ENCODE measurements around the gene ARFGEF3.
"Not testable (repeated sequence)": the region's sequence is repeated elsewhere in the genome, so short reads cannot be mapped to it uniquely, and the experiment has no call there.

The ARFGEF3 gene

GRCh38 chr6:138161338-138162110, at the start of gene ARFGEF3:
Gene ARFGEF3 (plus strand): TSS chr6:138161939. CDS start chr6:138162087, 148 bp downstream.
- H3K4me3 ChIP-seq: peak within 1 kb of the TSS; percentile 74
- TF ChIP-seq CTCF (IDR thresholded peaks at IDR 0.05): no peak
- DNase-seq (ENCODE audit: low spot score): no peak
- no peak within 1 kb of the TSS for H3K27ac ChIP-seq

GRCh38 chr6:138113588-138114210, 48.0 kb upstream of the ARFGEF3 start:
- Histone ChIP-seq H3K4me3 (no peak overlapping the region), H3K27ac (no peak overlapping the region)
- DNase-seq (ENCODE audit: low spot score): no peak
- TF ChIP-seq CTCF (IDR thresholded peaks at IDR 0.05): no peak

DNA sequence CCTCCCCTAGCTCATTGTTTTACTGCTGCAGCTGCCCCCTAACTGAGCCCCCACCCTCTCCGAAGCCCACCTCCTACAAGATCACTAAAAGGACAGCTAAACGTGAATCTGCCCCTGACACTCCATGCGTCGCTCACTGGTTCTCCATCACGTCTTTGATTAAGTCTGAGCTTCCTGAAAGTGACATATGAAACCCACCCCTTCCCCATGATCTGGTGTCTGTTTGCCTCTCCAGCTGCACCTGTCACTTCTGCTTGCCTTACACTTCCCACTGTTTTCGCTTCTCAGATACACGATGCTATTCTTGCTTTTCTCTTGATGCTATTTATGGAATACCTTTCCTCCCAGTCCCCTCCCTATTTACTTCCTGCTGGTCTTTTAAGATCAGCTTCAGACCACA, 46.5 kb upstream of the ARFGEF3 start:
- Histone ChIP-seq H3K27ac (no peak overlapping the region), H3K4me3 (no peak overlapping the region)
- no peak for DNase-seq (ENCODE audit: low spot score)
- no peak for TF ChIP-seq CTCF (IDR thresholded peaks at IDR 0.05)

- DNase-seq (ENCODE audit: low spot score): no peak
- TF ChIP-seq CTCF (IDR thresholded peaks at IDR 0.05): peak; percentile 67
- H3K27ac ChIP-seq: no peak overlapping the region
Observed at GRCh38 chr6:138115877-138116660, 45.7 kb upstream of the ARFGEF3 start.

GRCh38 chr6:138116661-138116999, 45.1 kb upstream of the ARFGEF3 start:
- TF ChIP-seq CTCF (IDR thresholded peaks at IDR 0.05): no peak
- H3K4me3 ChIP-seq: no peak overlapping the region
- no peak overlapping the region for H3K27ac ChIP-seq
- DNase-seq (ENCODE audit: low spot score): no peak

More at GRCh38 chr6:138115877-138116660, 45.7 kb upstream of the ARFGEF3 start:
- H3K4me3 ChIP-seq: no peak overlapping the region

- no peak for TF ChIP-seq CTCF (IDR thresholded peaks at IDR 0.05)
- Histone ChIP-seq H3K27ac (no peak overlapping the region), H3K4me3 (no peak overlapping the region)
- no peak for DNase-seq (ENCODE audit: low spot score)
Observed at GRCh38 chr6:138117376-138117914, 44.3 kb upstream of the ARFGEF3 start.

DNA sequence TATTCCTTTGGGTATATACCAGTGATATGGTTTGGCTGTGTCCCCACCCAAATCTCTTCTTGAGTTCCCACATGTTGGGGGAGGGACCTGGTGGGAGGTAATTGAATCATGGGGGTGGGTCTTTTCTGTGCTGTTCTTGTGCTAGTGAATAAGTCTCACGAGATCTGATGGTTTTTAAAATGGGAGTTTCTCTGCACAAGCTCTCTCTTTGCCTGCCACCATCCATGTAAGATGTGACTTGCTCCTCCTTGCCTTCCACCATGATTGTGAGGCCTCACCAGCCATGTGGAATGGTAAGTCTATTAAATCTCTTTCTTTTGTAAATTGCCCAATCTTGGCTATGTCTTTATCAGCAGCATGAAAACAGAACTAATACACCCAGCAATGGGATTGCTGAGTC, 42.5 kb upstream of the ARFGEF3 start:
- not testable (repeated sequence) for H3K4me3 ChIP-seq; DNase-seq (ENCODE audit: low spot score); H3K27ac ChIP-seq
